H9 (cell line): ENCODE measurements around the gene NSL1. TPM values are rescaled to one million over a fixed set of nuclear protein-coding genes. Genes with fewer than 3 reads are reported as not detected.

Experiments used
- DNase-seq: peaks from one replicate; pipeline ENCODE4 v3.0.0-alpha.2; 2017
- H2AFZ ChIP-seq: one replicate; pipeline ENCODE4 v1.6.1; 2013; ENCODE audit warnings: mild to moderate bottlenecking, low read length, control low read depth, moderate library complexity
- H2AK5ac ChIP-seq: 2 replicates; pipeline ENCODE4 v1.6.1; 2013; ENCODE audit warnings: low read length, control low read depth, mixed read lengths; ENCODE audit not compliant: insufficient read length
- H2BK120ac ChIP-seq: one replicate; pipeline ENCODE4 v1.6.1; 2013; ENCODE audit warnings: low read depth, mild to moderate bottlenecking, low read length, control low read depth, inconsistent platforms; ENCODE audit not compliant: poor library complexity, severe bottlenecking
- H2BK12ac ChIP-seq: 2 replicates; pipeline ENCODE4 v1.6.1; 2013; ENCODE audit warnings: low read length, control low read depth, mixed read lengths, low read depth; ENCODE audit not compliant: insufficient read length
- H2BK15ac ChIP-seq: 2 replicates; pipeline ENCODE4 v1.6.1; 2013; ENCODE audit warnings: low read depth, low read length, control low read depth
- H2BK20ac ChIP-seq: one replicate; pipeline ENCODE4 v1.6.1; 2013; ENCODE audit warnings: low read depth, mild to moderate bottlenecking, low read length, control low read depth, inconsistent platforms; ENCODE audit not compliant: poor library complexity, severe bottlenecking
- H2BK5ac ChIP-seq: 2 replicates; pipeline ENCODE4 v1.6.1; 2013; ENCODE audit warnings: low read length, control low read depth, mixed read lengths; ENCODE audit not compliant: insufficient read length
- H3K14ac ChIP-seq: 2 replicates; pipeline ENCODE4 v1.6.1; 2013; ENCODE audit warnings: low read length, control low read depth; ENCODE audit not compliant: insufficient read depth
- H3K18ac ChIP-seq: 2 replicates; pipeline ENCODE4 v1.6.1; 2013; ENCODE audit warnings: low read depth, mild to moderate bottlenecking, mixed read lengths, low read length, control low read depth; ENCODE audit not compliant: insufficient read length
- H3K23ac ChIP-seq: 2 replicates; pipeline ENCODE4 v1.6.1; 2013; ENCODE audit warnings: low read length, control low read depth, mixed read lengths, low read depth; ENCODE audit not compliant: insufficient read length
- H3K23me2 ChIP-seq: 2 replicates; pipeline ENCODE4 v1.6.1; 2013; ENCODE audit warnings: low read depth, mild to moderate bottlenecking, mixed read lengths, low read length, control low read depth; ENCODE audit not compliant: insufficient read length, poor library complexity, severe bottlenecking
- H3K27ac ChIP-seq: 2 replicates; pipeline ENCODE4 v1.5.1; 2013; ENCODE audit warnings: low read length, control low read depth, mixed read lengths, low read depth; ENCODE audit not compliant: insufficient read length
- H3K27me3 ChIP-seq: 2 replicates; pipeline ENCODE4 v1.6.1; 2013; ENCODE audit warnings: low read length, control low read depth, inconsistent platforms; ENCODE audit not compliant: insufficient read depth
- H3K4ac ChIP-seq: 2 replicates; pipeline ENCODE4 v1.6.1; 2013; ENCODE audit warnings: low read depth, mild to moderate bottlenecking, control low read depth, inconsistent platforms, low read length, moderate library complexity
- H3K4me1 ChIP-seq: 2 replicates; pipeline ENCODE4 v1.6.1; 2013; ENCODE audit warnings: low read length, control low read depth, inconsistent platforms; ENCODE audit not compliant: insufficient read depth
- H3K4me2 ChIP-seq: 2 replicates; pipeline ENCODE4 v1.6.1; 2013; ENCODE audit warnings: low read length, control low read depth, mixed read lengths; ENCODE audit not compliant: insufficient read length, insufficient read depth
- H3K56ac ChIP-seq: 2 replicates; pipeline ENCODE4 v1.6.1; 2013; ENCODE audit warnings: low read depth, mild to moderate bottlenecking, mixed read lengths, low read length, control low read depth; ENCODE audit not compliant: insufficient read length
- H3K79me1 ChIP-seq: 2 replicates; pipeline ENCODE4 v1.6.1; 2013; ENCODE audit warnings: low read depth, mild to moderate bottlenecking, moderate library complexity, low read length, control low read depth, inconsistent platforms; ENCODE audit not compliant: insufficient read depth, poor library complexity, severe bottlenecking
- H3K79me2 ChIP-seq: 2 replicates; pipeline ENCODE4 v1.6.1; 2013; ENCODE audit warnings: low read length, control low read depth, inconsistent platforms; ENCODE audit not compliant: insufficient read depth
- H3K9ac ChIP-seq: 2 replicates; pipeline ENCODE4 v1.6.1; 2013; ENCODE audit warnings: low read length, control low read depth, mixed read lengths; ENCODE audit not compliant: insufficient read length; ENCODE audit errors: extremely low read depth
- H3K9me3 ChIP-seq: one replicate; pipeline ENCODE4 v1.6.1; 2013; ENCODE audit warnings: low read depth, low read length, inconsistent platforms; ENCODE audit not compliant: control insufficient read depth
- H3T11ph ChIP-seq: one replicate; pipeline ENCODE4 v1.6.1; 2013; ENCODE audit warnings: mild to moderate bottlenecking, low read length, control low read depth, inconsistent platforms
- H4K20me1 ChIP-seq: one replicate; pipeline ENCODE4 v1.6.1; 2013; ENCODE audit not compliant: control insufficient read depth, insufficient read length, insufficient read depth
- H4K5ac ChIP-seq: 2 replicates; pipeline ENCODE4 v1.6.1; 2013; ENCODE audit warnings: low read depth, mild to moderate bottlenecking, mixed read lengths, low read length, control low read depth; ENCODE audit not compliant: insufficient read length
- H4K8ac ChIP-seq: replicated peaks from 2 replicates; pipeline ENCODE4 v1.6.1; 2013; ENCODE audit warnings: low read length, control low read depth, mixed read lengths, low read depth; ENCODE audit not compliant: insufficient read length
- H4K91ac ChIP-seq: 2 replicates; pipeline ENCODE4 v1.6.1; 2013; ENCODE audit warnings: low read depth, mild to moderate bottlenecking, moderate library complexity, mixed read lengths, low read length, control low read depth; ENCODE audit not compliant: insufficient read length
- H3K27ac Mint-ChIP-seq, 3 experiments: 2 replicates in 2 of 3; 3 replicates in 1 of 3; pipeline ENCODE4 v1.8.0; 2020 to 2021; ENCODE audit warnings: mixed read lengths in 3 of 3, mild to moderate bottlenecking in 1 of 3, moderate library complexity in 1 of 3
- H3K27me3 Mint-ChIP-seq: 2 replicates; pipeline ENCODE4 v1.8.0; 2021; ENCODE audit warnings: low read depth, mild to moderate bottlenecking, moderate library complexity, mixed read lengths
- H3K36me3 Mint-ChIP-seq, 3 experiments: 2 replicates in 2 of 3; 3 replicates in 1 of 3; pipeline ENCODE4 v1.8.0; 2020 to 2021; ENCODE audit warnings: low read depth in 3 of 3, mixed read lengths in 3 of 3; ENCODE audit not compliant: insufficient read depth in 1 of 3
- H3K4me1 Mint-ChIP-seq, 2 experiments: 2 replicates each; pipeline ENCODE4 v1.8.0; 2020; ENCODE audit warnings: mixed read lengths in 2 of 2
- H3K4me3 Mint-ChIP-seq, 2 experiments: 2 replicates in 1 of 2; 3 replicates in 1 of 2; pipeline ENCODE4 v1.8.0; 2020 to 2021; ENCODE audit warnings: mild to moderate bottlenecking in 2 of 2, mixed read lengths in 2 of 2, moderate library complexity in 1 of 2
- H3K9me3 Mint-ChIP-seq, 2 experiments: 2 replicates in 1 of 2; 3 replicates in 1 of 2; pipeline ENCODE4 v1.8.0; 2020; ENCODE audit warnings: mild to moderate bottlenecking in 2 of 2, mixed read lengths in 2 of 2, moderate library complexity in 1 of 2
- WGBS: extraction: QIAGEN DNeasy Blood & Tissue Kit; methylation state at CpG from one replicate; pipeline ENCODE4 v1.1.7; 2013; ENCODE audit warnings: missing lambda C conversion rate, low lambda C conversion rate, mixed read lengths; ENCODE audit not compliant: insufficient read length; ENCODE audit errors: extremely low coverage; 5-methylcytosine and 5-hydroxymethylcytosine counted together
- total RNA-seq: library from RNA; stranded (reverse); gene quantifications from 2 replicates; pipeline ENCODE4 v1.2.1, GENCODE V29; 2021
- TF ChIP-seq, protein P1 (sequence below): fragments of 200-600 bp; sonication (generic); conservative IDR thresholded peaks from 3 replicates; pipeline ENCODE4 v1.8.0; 2021; ENCODE audit warnings: antibody characterized with exemption, mild to moderate bottlenecking

NSL1 gene
- total RNA-seq, 1 experiment from 2014 or later: 49.3 TPM

DNA sequence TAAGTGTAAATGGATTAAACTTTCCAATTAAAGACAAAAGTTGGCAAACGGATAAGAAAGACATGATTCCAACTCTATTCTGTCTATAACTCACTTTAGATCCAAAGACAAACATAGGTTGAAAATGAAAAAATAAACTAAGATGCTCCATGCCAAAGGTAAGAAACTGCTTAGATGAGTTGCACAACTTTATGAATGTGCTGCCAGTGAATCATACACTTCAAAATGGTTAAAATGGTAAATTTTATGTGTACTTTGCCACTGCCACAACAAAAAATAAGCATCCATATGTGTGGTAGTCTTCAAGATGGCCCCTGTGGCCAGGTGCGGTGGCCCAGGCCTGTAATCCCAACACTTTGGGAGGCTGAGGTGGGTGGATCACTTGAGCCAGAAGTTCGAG lies 45.0 kb downstream of the NSL1 start:
- Histone ChIP-seq H3K27me3 (no peaks in the 10 kb centered on the region), H2BK5ac (no peak overlapping the region), H4K91ac (no peak overlapping the region), H2BK15ac (no peak overlapping the region), H3K56ac (no peak overlapping the region), H3K27ac (no peak overlapping the region), H3K79me2 (peaks cover 2% of the 10 kb centered on the region; the same call in 1 of the 2 replicates), H3T11ph (no peak overlapping the region), H2AK5ac (no peak overlapping the region), H3K4ac (no peak overlapping the region), H3K4me2 (no peak overlapping the region), H3K9me3 (no peaks in the 10 kb centered on the region), H3K23ac (no peak overlapping the region), H4K20me1 (no peaks in the 10 kb centered on the region), H3K23me2 (no peaks in the 10 kb centered on the region), H2BK20ac (no peak overlapping the region), H2AFZ (no peak overlapping the region), H2BK120ac (no peak overlapping the region), H3K4me1 (no peaks in the 10 kb centered on the region), H3K79me1 (peaks cover 3% of the 10 kb centered on the region), H3K9ac (no peak overlapping the region), H2BK12ac (no peak overlapping the region), H4K8ac (no peak overlapping the region), H4K5ac (no peak overlapping the region), H3K18ac (no peak overlapping the region), H3K14ac (no peak overlapping the region)
- H3K27ac Mint-ChIP-seq: no peak overlapping the region
- WGBS: no CpG with 5 or more reads among the region's 3 CpGs
- TF ChIP-seq, protein P1, sequence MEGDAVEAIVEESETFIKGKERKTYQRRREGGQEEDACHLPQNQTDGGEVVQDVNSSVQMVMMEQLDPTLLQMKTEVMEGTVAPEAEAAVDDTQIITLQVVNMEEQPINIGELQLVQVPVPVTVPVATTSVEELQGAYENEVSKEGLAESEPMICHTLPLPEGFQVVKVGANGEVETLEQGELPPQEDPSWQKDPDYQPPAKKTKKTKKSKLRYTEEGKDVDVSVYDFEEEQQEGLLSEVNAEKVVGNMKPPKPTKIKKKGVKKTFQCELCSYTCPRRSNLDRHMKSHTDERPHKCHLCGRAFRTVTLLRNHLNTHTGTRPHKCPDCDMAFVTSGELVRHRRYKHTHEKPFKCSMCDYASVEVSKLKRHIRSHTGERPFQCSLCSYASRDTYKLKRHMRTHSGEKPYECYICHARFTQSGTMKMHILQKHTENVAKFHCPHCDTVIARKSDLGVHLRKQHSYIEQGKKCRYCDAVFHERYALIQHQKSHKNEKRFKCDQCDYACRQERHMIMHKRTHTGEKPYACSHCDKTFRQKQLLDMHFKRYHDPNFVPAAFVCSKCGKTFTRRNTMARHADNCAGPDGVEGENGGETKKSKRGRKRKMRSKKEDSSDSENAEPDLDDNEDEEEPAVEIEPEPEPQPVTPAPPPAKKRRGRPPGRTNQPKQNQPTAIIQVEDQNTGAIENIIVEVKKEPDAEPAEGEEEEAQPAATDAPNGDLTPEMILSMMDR: no peak
- DNase-seq: no peak
- H3K27me3 Mint-ChIP-seq: no peaks in the 10 kb centered on the region
- H3K4me3 Mint-ChIP-seq: no peak overlapping the region
- H3K4me1 Mint-ChIP-seq: peaks cover 8 to 16% of the 10 kb centered on the region in 2 experiments
- H3K9me3 Mint-ChIP-seq: no peaks in the 10 kb centered on the region; a peak in 1 of 5 replicates
- peaks cover 12% of the 10 kb centered on the region in 3 experiments; a peak in 6 of 7 replicates for H3K36me3 Mint-ChIP-seq
